NB4 (cell line): ENCODE results near the gene CARNS1.

Source experiments
- DNase-seq: peaks from one replicate; pipeline ENCODE4 v3.0.0; 2010; ENCODE audit warnings: low read depth
- H3K4me3 ChIP-seq: one replicate; pipeline ENCODE4 v1.5.1; 2011; ENCODE audit warnings: mild to moderate bottlenecking, low read depth, low read length, moderate library complexity
- CTCF ChIP-seq: IDR thresholded peaks from one replicate; pipeline ENCODE4 v1.5.1; 2012; ENCODE audit warnings: low read depth, low read length
- MAX ChIP-seq: IDR thresholded peaks from 2 replicates; pipeline ENCODE4 v1.6.1; 2011; ENCODE audit warnings: low read depth, low read length
- MYC ChIP-seq: IDR thresholded peaks from 2 replicates; pipeline ENCODE4 v1.6.1; 2011; ENCODE audit warnings: low read depth, low read length
- POLR2A ChIP-seq: IDR thresholded peaks from 2 replicates; pipeline ENCODE4 v1.6.1; 2011; ENCODE audit warnings: mild to moderate bottlenecking; ENCODE audit not compliant: insufficient read length; ENCODE audit errors: extremely low read depth

CARNS1 gene

DNA sequence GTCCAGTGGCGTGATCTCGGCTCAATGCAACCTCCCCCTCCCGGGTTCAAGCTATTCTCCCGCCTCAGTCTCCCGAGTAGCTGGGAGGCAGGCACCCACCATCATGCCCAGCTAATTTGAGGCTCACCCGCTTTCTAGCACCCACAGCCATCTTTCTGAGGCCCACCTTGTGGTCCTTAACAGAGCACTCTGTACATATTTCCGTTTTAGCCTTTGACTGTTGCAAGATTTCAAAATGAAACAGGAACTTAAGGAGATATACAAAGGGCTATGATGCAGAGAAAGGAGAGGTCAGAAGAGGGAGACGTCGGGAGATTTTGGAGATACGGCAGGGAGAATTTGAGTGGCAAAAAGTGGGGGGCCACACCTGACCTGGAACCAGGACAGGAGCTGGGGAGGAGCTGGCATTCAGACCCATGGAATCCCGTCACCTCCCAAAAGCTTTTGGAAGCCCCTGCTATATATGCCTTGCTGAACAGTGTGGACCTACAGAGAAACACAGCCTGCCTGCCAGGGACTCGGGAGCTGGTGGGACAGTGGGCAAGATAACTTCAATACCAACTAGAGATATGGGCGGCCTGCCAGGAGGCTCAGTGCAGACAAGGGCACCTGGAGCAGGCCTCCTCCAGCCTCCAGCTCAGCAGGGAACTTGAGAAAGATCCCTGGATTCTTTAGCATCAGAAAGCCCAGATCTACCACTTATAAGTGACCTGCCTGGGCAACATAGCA, 34.1 kb upstream of the CARNS1 start:
- H3K4me3 ChIP-seq, result peak overlapping the region; percentile 6
- DNase-seq, result peak; percentile 86
- TF ChIP-seq CTCF, result no peak
- TF ChIP-seq MYC, result peak; percentile 65

DNA sequence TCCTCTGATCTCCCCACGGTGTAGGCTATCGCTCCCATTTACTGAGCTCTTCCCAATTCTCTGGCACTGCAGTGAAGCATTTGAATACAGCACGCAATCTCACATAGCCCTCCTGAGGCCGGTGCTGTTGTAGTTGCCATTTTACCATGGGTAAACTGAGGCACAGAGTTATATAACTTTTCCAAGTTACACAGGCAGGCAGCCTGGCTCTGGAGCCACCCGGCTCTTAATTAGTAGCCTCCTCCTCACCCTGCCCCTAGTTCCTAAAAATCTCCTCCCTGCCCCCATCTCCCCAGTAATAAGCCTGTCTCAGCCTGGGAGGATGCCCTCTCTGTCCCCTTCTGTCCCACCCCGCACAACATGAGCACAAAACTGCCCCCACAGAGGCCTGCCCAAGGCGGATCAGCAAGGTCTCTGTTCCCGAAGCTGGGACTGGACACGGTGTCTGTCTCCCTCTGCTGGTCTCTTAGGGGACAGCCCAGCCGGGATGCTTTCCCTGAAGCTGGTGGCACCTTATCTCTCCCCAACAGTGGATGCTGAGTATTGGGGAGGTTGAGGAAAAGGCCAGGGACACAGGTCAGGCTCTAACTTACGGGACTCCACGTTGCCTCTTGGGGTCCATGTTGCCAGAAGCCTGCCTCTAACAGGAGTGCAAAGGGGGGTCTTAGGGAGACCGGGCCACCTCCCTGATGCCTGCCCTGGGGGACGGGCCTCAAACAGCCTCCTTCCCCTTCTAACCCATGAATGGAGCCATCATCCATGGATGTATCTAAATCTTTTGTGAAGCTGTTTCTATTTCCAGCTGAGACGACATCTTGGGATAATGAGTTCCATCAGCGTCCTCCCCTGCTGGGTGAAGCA, 33.0 kb upstream of the CARNS1 start:
- no peak overlapping the region for H3K4me3 ChIP-seq
- peak; percentile 90 for DNase-seq
- peak; percentile 50; the same call in 1 of the 2 replicates for TF ChIP-seq MAX
- peak; percentile 99 for TF ChIP-seq CTCF
- TF ChIP-seq MYC, result no peak
- no peak for TF ChIP-seq POLR2A

- no peak for DNase-seq
- no peak overlapping the region for H3K4me3 ChIP-seq
- no peak for TF ChIP-seq POLR2A
Observed at GRCh38 chr11:67384851-67385366, 30.6 kb upstream of the CARNS1 start.

DNA sequence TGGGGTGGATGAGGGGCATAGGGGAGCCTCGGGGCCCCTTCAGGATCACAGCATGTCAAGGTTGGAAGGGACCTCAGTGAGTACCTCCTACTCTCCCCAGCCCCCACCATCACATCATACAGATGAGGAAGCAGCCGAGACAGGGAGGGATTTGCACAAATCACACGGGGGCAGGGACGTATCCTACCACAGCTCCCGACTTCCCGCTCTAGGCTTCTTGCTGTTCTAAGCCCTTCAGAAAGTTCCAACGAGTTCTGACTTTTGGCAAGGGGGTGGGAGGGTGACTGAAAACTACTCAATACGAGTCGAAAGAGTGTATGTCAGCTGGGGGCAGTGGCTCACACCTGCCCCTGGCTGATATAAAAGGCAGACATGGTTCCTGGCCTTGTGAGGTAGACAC, 28.4 kb upstream of the CARNS1 start:
- TF ChIP-seq MAX, result no peak
- no peak for TF ChIP-seq CTCF
- no peak for TF ChIP-seq MYC
- no peak for DNase-seq
- H3K4me3 ChIP-seq, result no peak overlapping the region

DNA sequence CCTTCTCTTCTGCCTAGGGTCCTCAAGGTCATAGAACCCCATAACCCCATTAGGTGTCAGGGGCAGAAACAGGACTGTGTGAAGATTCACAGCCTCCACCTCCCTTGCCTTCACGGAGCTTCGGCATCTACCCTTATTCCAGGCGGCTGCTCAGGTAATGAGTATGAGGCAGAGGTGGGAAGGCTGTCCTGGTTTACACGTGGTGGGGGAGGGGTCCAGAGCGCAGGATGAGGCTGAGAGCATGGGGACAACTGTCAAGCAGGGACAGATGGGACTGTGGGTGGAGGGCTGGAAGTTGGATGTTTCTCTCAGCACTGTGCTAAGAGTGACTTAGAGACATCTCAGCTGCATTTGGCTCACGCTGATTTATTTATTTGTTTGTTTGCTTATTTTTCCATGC, 28.0 kb upstream of the CARNS1 start:
- no peak overlapping the region for H3K4me3 ChIP-seq
- TF ChIP-seq CTCF (no peak), POLR2A (no peak), MAX (no peak), MYC (no peak)
- no peak for DNase-seq

- peak; percentile 64 for DNase-seq
- no peak overlapping the region for H3K4me3 ChIP-seq
- no peak for TF ChIP-seq POLR2A
- no peak for TF ChIP-seq MYC
- peak; percentile 83 for TF ChIP-seq CTCF
- TF ChIP-seq MAX, result peak; percentile 12; the same call in 1 of the 2 replicates
Observed at GRCh38 chr11:67389477-67389876, 26.0 kb upstream of the CARNS1 start.
